CD4-positive, alpha-beta T cell treated with Interleukin-4 for 1 hour (primary cell): Measurements from ENCODE around the gene POU2AF3.
"Not testable (repeated sequence)": the region's sequence is repeated elsewhere in the genome, so short reads cannot be mapped to it uniquely, and the experiment has no call there.

ENCODE experiments used
- DNase-seq, 2 donors: peaks; one replicate each; pipeline ENCODE4 v3.0.0-alpha.2; 2020 to 2022

The POU2AF3 gene

DNA sequence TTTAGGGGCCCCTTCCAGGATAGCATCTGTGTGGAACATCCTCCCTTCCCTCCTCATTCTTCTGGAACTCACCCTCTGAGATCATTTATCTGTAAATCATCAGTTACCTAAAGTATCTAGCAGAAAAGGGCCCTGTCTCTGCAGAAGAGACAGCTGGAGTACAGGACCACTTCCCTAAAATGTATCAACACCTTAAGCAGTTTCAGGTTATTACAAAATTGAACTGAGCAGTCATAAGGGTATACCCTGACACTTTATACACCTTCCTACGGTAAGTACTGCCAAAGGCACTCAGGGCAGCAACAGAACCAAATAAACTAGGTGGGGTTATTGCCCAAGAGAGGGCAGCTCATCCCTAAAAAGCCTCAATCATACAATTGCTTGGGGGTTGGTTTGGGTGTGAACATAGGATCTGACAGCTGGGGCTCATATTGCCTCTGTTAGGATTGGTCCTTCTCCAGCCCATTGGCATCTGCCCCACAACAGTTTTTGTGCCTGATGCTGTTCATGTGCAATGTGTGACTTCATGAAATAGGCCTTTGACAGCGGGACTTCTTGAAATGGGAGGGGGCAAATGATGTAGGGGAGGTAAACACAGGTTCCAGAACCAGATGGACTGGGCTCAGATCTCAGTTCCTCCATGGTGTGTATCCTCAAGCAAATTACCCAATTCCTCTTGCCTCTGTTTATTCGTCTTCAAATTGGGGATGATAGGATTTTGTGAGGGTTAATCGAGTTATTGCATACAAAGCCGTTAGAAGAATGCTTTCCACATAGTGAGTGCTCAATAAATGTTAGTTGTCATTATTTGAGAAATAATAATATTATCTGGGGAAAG is 2.9 kb downstream of the POU2AF3 start:
- DNase-seq = no peak

DNA sequence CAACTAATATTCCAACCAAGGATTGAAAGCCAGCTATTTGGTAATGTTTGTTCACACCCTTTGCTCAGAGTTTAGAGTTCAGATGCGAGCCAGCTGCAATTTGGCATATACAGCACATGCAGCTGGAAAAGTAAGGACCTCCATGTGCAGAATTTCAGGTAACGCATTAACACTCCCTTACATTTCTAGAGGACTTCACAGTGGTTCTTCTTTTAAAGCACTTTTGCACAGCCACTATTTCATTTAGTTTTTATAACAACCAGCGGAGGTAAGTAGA is 3.4 kb downstream of the POU2AF3 start:
- no peak for DNase-seq

GRCh38 chr11:111302298-111302697 is 4.0 kb downstream of the POU2AF3 start:
- no peak for DNase-seq

DNA sequence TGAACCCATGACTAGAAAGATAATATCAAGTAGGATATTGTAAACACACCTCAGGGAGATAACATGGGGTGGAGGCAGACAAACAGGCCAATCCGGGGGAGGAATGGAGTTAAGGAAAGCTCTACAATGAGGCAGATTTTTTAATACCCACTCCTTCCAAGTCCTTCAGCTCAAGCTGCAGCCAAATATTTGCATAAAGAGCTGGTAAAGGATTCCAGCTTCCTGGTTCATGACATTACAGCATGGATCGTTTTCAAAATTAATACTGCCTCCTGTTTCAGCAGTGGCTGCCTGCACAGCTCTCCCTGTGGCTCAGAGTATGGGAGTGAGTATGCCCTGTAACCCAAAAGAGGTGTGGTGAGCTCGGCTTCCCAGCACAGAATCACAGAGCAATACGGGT is 5.1 kb downstream of the POU2AF3 start:
- DNase-seq = no peak

- DNase-seq = no peak
Observed at GRCh38 chr11:111305162-111305802, 6.9 kb downstream of the POU2AF3 start.

DNA sequence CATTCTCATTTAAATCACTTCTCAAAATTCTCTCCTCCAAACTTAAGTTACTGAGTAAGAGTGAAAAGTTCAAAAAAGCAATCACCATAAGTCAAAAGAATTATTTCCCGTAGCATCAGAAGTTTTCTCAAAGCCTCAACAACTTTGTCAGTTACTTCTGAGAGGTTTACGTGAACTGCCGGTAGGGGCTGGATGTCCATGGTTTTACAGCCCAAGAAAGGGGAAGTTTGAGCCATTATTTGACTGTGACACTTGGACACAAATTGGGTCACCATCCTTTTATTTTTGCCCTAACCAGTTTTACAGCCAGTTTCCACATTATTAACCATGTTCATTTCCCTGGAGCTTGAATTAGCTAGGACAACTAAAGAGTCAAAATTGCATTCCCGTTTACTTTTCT is 7.5 kb downstream of the POU2AF3 start:
- no peak for DNase-seq

- DNase-seq = no peak
Observed at GRCh38 chr11:111306321-111306720, 8.0 kb downstream of the POU2AF3 start.

- no peak for DNase-seq
Observed at GRCh38 chr11:111307472-111308108, 9.2 kb downstream of the POU2AF3 start.

DNA sequence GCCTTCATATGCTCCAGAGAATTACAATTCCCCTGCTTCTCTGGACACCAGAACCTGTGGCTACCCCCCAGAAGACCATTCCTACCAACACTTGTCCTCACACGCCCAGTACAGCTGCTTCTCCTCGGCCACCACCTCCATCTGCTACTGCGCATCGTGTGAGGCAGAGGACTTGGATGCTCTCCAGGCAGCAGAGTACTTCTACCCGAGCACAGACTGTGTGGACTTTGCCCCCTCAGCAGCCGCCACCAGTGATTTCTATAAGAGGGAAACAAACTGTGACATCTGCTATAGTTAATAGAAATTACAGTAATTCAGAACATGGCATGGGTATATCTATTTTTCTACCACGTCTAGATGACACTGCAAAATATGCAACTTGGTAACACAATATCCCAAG is 9.8 kb downstream of the POU2AF3 start:
- no peak for DNase-seq

DNA sequence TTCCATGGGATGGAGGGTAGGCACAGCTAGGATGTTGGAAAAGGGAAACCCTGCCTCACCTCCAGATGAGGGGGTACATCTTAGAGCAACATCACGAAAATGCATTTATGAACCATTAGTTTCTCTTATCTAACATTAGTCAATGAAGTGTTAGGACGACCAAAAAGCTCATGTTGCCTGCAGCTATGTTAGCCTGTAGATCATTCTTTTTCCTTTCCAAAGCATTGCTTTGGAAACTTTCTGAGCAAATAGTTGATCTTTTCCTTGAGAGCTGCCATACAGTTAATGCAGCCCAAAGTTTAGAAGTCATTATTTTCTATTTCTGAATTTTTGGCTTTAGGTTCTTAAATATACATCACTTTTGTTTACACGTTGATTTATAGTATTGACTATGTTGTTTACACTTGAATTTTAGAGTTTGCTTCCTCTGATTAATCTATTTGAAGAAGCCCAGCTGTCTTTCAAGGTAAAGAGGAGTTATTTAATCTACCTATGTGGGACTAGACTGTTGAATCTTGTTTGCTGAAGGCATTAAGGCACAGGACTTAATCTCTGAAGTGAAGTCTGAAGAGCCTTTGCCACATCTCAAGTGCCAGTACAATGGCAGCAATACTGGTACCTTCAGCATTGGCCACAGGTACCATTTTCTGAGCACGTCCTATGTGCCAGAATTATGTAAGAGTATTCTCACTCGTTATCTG is 11.0 kb downstream of the POU2AF3 start:
- DNase-seq = no peak

- no peak for DNase-seq
Observed at GRCh38 chr11:111310088-111310487, 11.7 kb downstream of the POU2AF3 start.

DNA sequence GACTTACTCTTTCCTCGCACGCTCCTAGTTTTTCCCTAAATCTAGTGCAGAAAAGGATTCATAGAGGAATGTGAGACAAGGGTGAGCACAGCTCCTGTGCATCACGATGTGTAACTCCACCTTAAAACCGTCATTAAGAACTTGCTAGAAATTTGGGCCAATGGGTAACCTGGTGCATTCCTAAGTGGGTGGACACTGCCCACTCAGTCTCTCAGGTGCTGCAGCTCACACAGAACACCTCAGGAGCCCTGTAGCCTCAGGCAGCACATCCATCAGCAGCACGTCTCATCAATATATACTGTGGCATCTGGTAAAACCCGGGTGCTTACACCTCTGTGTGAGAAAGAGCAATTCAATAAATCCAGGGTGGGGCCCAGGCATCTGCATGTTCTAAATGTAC is 12.4 kb downstream of the POU2AF3 start:
- DNase-seq = no peak

DNA sequence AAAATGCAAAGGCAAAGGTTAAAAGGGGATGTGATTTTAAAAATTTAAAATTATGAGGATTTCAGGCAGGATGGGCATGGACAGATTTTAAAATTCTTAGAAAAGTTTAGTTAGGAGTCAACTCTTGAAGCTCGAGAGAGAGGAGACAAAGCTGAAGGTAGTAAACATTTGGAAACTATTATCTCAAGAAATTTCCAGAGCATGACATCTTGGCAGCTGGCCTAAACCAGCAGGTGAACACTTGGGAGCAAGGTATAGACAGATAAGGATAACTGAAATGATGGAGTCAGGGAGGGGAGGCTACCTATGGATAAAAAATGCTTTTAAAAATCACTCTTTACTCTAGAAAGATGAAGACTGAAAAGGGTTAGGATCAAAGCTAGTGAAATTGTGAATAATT is 13.7 kb downstream of the POU2AF3 start:
- no peak for DNase-seq

- DNase-seq = no peak
Observed at GRCh38 chr11:111319296-111319695, 20.9 kb downstream of the POU2AF3 start.

DNA sequence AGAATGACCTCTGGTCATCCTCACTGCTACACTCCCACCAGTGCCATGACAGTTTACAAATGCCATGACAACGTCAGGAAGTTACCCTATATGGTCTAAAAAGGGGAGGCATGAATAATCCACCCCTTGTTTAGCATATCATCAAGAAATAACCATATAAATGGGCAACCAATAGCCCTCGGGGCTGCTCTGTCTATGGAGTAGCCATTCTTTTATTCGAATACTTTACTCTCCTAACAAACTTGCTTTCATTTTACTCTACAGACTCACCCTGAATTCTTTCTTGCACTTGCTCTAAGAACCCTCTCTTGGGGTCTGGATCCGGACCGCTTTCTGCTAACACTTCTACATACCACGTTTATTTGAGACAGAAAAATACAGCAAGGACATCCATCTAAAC is 21.9 kb downstream of the POU2AF3 start:
- DNase-seq = not testable (repeated sequence)

- no peak for DNase-seq
Observed at GRCh38 chr11:111320728-111321568, 22.6 kb downstream of the POU2AF3 start.

- no peak for DNase-seq
Observed at GRCh38 chr11:111322534-111322933, 24.2 kb downstream of the POU2AF3 start.

DNA sequence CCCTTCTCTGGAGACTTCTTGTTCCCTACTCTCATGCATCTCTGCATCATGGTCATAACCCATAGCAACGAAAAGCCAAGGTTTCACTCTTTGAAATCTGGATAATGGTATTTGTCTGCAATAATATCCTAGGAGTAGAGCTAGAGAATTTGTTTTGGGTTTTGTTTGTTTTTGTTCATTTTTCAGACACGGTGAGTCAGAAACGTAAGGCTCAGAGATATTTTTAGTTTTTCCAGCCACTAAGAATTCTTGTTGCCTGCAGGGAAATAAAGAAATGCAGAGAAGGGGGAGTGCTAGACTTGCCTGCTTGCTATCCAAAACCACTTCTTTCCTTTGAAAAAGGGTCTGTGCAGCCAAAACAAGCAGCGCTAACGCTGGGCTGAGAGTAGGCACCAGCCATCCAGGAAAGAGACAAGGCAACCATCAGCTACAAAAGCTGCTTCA is 26.0 kb downstream of the POU2AF3 start:
- no peak for DNase-seq

GRCh38 chr11:111325259-111325658 is 26.9 kb downstream of the POU2AF3 start:
- DNase-seq = no peak

DNA sequence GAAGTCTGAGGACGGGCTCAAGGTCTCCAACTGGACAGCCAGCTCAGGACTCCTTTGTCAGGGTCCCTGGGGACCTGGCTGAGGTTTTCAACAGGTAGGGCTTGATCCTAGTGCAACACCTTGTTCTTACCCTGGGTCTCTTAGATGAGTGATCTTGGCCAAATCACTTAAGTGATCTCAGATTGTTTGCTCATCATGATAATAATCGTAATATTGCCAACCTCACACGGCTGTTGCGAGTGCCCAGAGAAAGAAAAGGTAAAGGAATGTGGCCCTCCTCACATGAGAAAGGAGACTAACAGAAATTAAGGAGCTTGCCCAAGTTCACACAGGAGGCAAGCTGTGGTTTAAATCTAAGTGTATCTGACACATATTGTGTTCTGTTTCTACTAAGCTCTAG is 28.5 kb downstream of the POU2AF3 start:
- DNase-seq = no peak

- DNase-seq = no peak
Observed at GRCh38 chr11:111327908-111328624, 29.7 kb downstream of the POU2AF3 start.
